GM12878 (cell line): ENCODE measurements around the gene GNG3.

Source experiments
- CHD1 ChIP-seq: IDR thresholded peaks from 2 replicates; pipeline ENCODE4 v1.6.1; 2012; ENCODE audit warnings: low read depth, low read length, improper control_type of control experiment
- EZH2 ChIP-seq: IDR thresholded peaks from 2 replicates; pipeline ENCODE4 v1.6.1; 2012; ENCODE audit warnings: low read depth, mild to moderate bottlenecking, control low read depth, inconsistent platforms, low read length, borderline replicate concordance; ENCODE audit not compliant: control insufficient read depth
- JUND ChIP-seq: IDR thresholded peaks from 2 replicates; pipeline ENCODE4 v1.6.1; 2012; ENCODE audit warnings: low read depth, mild to moderate bottlenecking, low read length, improper control_type of control experiment, moderate library complexity
- POLR2A ChIP-seq: IDR thresholded peaks from 2 replicates; pipeline ENCODE4 v1.6.1; 2011; ENCODE audit warnings: low read depth, mild to moderate bottlenecking, low read length
- RAD51 ChIP-seq: fragments of 450-650 bp; IDR thresholded peaks from 2 replicates; pipeline ENCODE4 v1.6.1; 2016; ENCODE audit warnings: moderate library complexity, mild to moderate bottlenecking, inconsistent platforms

DNA sequence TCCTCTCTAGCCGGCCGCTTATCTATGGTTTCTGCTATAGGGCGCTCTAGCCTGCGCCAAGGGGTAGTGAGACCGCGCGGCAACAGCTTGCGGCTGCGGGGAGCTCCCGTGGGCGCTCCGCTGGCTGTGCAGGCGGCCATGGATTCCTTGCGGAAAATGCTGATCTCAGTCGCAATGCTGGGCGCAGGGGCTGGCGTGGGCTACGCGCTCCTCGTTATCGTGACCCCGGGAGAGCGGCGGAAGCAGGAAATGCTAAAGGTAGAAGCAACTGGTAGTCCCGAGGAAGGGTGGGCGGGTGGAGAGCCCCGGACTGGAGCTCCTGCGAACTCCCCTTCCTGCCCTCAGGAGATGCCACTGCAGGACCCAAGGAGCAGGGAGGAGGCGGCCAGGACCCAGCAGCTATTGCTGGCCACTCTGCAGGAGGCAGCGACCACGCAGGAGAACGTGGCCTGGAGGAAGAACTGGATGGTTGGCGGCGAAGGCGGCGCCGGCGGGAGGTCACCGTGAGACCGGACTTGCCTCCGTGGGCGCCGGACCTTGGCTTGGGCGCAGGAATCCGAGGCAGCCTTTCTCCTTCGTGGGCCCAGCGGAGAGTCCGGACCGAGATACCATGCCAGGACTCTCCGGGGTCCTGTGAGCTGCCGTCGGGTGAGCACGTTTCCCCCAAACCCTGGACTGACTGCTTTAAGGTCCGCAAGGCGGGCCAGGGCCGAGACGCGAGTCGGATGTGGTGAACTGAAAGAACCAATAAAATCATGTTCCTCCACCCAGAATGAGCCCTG lies 35.7 kb upstream of the GNG3 start, which contains the start of the genes LBHD1 and UQCC3:
- no peak for TF ChIP-seq CHD1
- TF ChIP-seq EZH2: no peak
- no peak for TF ChIP-seq JUND
- peak; percentile 82 for TF ChIP-seq POLR2A
- TF ChIP-seq RAD51: no peak
